ENCODE measurements around the gene PITHD1. TPM values are rescaled to one million over a fixed set of nuclear protein-coding genes. Genes with fewer than 3 reads are reported as not detected.

The PITHD1 gene
- total and polyA plus RNA-seq, 3 donors from 2014 or later, result 83.7 to 99.3 (median 89.9) TPM

- H3K36me3 ChIP-seq (ENCODE audit: low read depth, missing control alignments), result peaks cover 4% of the 10 kb centered on the region
- WGBS, 2 donors, result 74 to 91% methylated on average over 3 of the region's 3 CpGs
- DNase-seq, result no peak
- H3K27ac ChIP-seq, result no peak overlapping the region
- TF ChIP-seq POLR2A (IDR thresholded peaks at IDR 0.05) (no peak), CTCF (IDR thresholded peaks at IDR 0.05) (no peak)
- no peaks in the 10 kb centered on the region for H3K9me3 ChIP-seq
- H3K27me3 ChIP-seq, result no peaks in the 10 kb centered on the region
- no peaks in the 10 kb centered on the region for H3K4me1 ChIP-seq
- intact Hi-C loops (cut with DNase I; ENCODE audit: low total_unique reads), result no loop called here
- no peak overlapping the region for H3K4me3 ChIP-seq
Observed at GRCh38 chr1:23748016-23748415, 30.2 kb upstream of the PITHD1 start.

GRCh38 chr1:23751050-23751814, 27.0 kb upstream of the PITHD1 start:
- intact Hi-C loops (cut with DNase I; ENCODE audit: low total_unique reads), result no loop called here
- H3K27ac ChIP-seq, result no peak overlapping the region
- no peak overlapping the region for H3K4me3 ChIP-seq
- DNase-seq, result peak; percentile 51
- no peaks in the 10 kb centered on the region for H3K9me3 ChIP-seq
- peaks cover 4% of the 10 kb centered on the region for H3K36me3 ChIP-seq (ENCODE audit: low read depth, missing control alignments)
- no peaks in the 10 kb centered on the region for H3K4me1 ChIP-seq
- H3K27me3 ChIP-seq, result no peaks in the 10 kb centered on the region
- TF ChIP-seq CTCF (IDR thresholded peaks at IDR 0.05) (peak in 2 of 3 experiments; percentile 26 to 53), POLR2A (IDR thresholded peaks at IDR 0.05) (no peak)
- 61 to 83% methylated on average over 9 to 11 of the region's 11 CpGs for WGBS, 2 donors

DNA sequence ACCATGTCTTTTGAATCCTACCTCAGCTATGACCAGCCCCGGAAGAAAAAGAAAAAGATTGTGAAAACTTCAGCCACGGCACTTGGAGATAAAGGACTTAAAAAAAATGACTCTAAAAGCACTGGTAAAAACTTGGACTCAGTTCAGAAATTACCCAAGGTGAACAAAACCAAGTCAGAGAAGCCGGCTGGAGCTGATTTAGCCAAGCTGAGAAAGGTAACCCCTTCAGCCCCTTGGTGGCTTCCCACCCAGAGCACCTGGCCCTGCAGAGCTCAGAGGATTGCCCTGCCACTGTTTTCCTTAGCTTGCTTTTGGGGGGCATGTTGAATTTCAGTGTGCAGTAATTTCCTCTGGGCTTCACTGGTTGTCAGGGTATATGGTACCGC, 26.4 kb upstream of the PITHD1 start:
- Histone ChIP-seq H3K4me1 (no peaks in the 10 kb centered on the region), H3K27ac (no peak overlapping the region), H3K36me3 (ENCODE audit: low read depth, missing control alignments) (peaks cover 4% of the 10 kb centered on the region), H3K9me3 (no peaks in the 10 kb centered on the region), H3K4me3 (no peak overlapping the region), H3K27me3 (no peaks in the 10 kb centered on the region)
- WGBS, 2 donors, result 81 to 87% methylated on average over 4 of the region's 4 CpGs
- intact Hi-C loops (cut with DNase I; ENCODE audit: low total_unique reads), result no loop called here
- no peak for TF ChIP-seq CTCF (IDR thresholded peaks at IDR 0.05)
- no peak for DNase-seq

- Histone ChIP-seq H3K36me3 (ENCODE audit: low read depth, missing control alignments) (peaks cover 4% of the 10 kb centered on the region), H3K9me3 (no peaks in the 10 kb centered on the region), H3K4me1 (no peaks in the 10 kb centered on the region), H3K27me3 (no peaks in the 10 kb centered on the region), H3K4me3 (no peak overlapping the region), H3K27ac (no peak overlapping the region)
- WGBS, 2 donors, result 33 to 55% methylated on average over 1 of the region's 1 CpG
- intact Hi-C loops (cut with DNase I; ENCODE audit: low total_unique reads), result no loop called here
- no peak for DNase-seq
- TF ChIP-seq POLR2A (IDR thresholded peaks at IDR 0.05), result no peak
- TF ChIP-seq CTCF (IDR thresholded peaks at IDR 0.05), result no peak
Observed at GRCh38 chr1:23752909-23753308, 25.3 kb upstream of the PITHD1 start.

DNA sequence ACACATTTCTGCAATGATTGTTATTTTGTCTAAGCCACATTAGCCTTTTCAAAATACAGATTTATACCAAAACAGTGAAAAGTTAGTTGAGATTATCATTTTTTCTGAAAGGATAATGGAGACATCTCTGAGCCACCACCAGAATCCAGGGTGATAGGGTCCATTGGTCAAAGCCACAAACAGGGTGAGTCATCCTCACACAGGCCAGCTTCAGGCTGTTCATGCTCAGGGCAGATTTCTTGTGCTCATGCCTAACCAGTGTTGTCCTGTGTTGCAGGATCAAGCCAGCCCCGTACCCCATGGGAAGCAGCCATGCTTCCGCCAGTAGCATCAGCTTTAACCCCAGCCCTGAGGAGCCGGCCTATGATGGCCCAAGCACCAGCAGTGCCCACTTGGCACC, 21.5 kb upstream of the PITHD1 start:
- Histone ChIP-seq H3K27me3 (no peaks in the 10 kb centered on the region), H3K4me1 (no peaks in the 10 kb centered on the region), H3K4me3 (no peak overlapping the region), H3K9me3 (no peaks in the 10 kb centered on the region), H3K27ac (no peak overlapping the region), H3K36me3 (ENCODE audit: low read depth, missing control alignments) (peaks cover 4% of the 10 kb centered on the region)
- no peak for TF ChIP-seq CTCF (IDR thresholded peaks at IDR 0.05)
- TF ChIP-seq POLR2A (IDR thresholded peaks at IDR 0.05), result no peak
- 89 to 91% methylated on average over 2 to 3 of the region's 3 CpGs for WGBS, 2 donors
- DNase-seq, result no peak
- intact Hi-C loops (cut with DNase I; ENCODE audit: low total_unique reads), result no loop called here
